CD4-positive, alpha-beta T cell treated with Interleukin-2 at 100 ng/mL for 4 hours (primary cell): ENCODE data around the gene DOCK11.
A peak's percentile ranks its signal among the peaks of the same experiment; 100 is the strongest.
"Not testable (repeated sequence)": the region's sequence is repeated elsewhere in the genome, so short reads cannot be mapped to it uniquely, and the experiment has no call there.

Experiments
- DNase-seq: peaks from one replicate; pipeline ENCODE4 v3.0.0-alpha.2; 2020; ENCODE audit warnings: low spot score

DOCK11 gene

GRCh38 chrX:118495061-118495921, at the start of gene DOCK11:
TSS of gene DOCK11 (plus strand) at chrX:118495815. CDS start at chrX:118495972, 157 bp downstream.
- DNase-seq: peak; percentile 83

GRCh38 chrX:118448273-118448783, 47.3 kb upstream of the DOCK11 start:
- DNase-seq: no peak

- no peak for DNase-seq
These were observed 40.6 kb upstream of the DOCK11 start for GRCh38 chrX:118455013-118455412.

GRCh38 chrX:118459494-118459893, 36.1 kb upstream of the DOCK11 start:
- peak; percentile 39 for DNase-seq

- no peak for DNase-seq
These were observed 31.1 kb upstream of the DOCK11 start for GRCh38 chrX:118464501-118464900.

GRCh38 chrX:118468122-118468521, 27.5 kb upstream of the DOCK11 start:
- DNase-seq: no peak

- not testable (repeated sequence) for DNase-seq
These were observed 24.8 kb upstream of the DOCK11 start for GRCh38 chrX:118470721-118471347.

- DNase-seq: no peak
These were observed 21.0 kb upstream of the DOCK11 start for GRCh38 chrX:118474586-118474985.

GRCh38 chrX:118475903-118476302, 19.7 kb upstream of the DOCK11 start:
- DNase-seq: no peak

- DNase-seq: no peak
These were observed 15.4 kb upstream of the DOCK11 start for GRCh38 chrX:118480172-118480571.

- not testable (repeated sequence) for DNase-seq
These were observed 13.2 kb upstream of the DOCK11 start for GRCh38 chrX:118482384-118482783.

GRCh38 chrX:118484216-118484903, 11.3 kb upstream of the DOCK11 start:
- DNase-seq: no peak

GRCh38 chrX:118486693-118487092, 8.9 kb upstream of the DOCK11 start:
- DNase-seq: not testable (repeated sequence)

- DNase-seq: no peak
These were observed 2.6 kb upstream of the DOCK11 start for GRCh38 chrX:118493016-118493415.

GRCh38 chrX:118493653-118494297, 1.8 kb upstream of the DOCK11 start:
- no peak for DNase-seq

- DNase-seq: peak; percentile 84
These were observed 545 bp downstream of the DOCK11 start for GRCh38 chrX:118495958-118496762.

- DNase-seq: no peak
These were observed 1.1 kb downstream of the DOCK11 start for GRCh38 chrX:118496763-118497079.

GRCh38 chrX:118497180-118497818, 1.7 kb downstream of the DOCK11 start:
- DNase-seq: peak; percentile 62

GRCh38 chrX:118498351-118498750, 2.7 kb downstream of the DOCK11 start:
- DNase-seq: no peak

GRCh38 chrX:118498755-118499154, 3.1 kb downstream of the DOCK11 start:
- no peak for DNase-seq

- no peak for DNase-seq
These were observed 3.7 kb downstream of the DOCK11 start for GRCh38 chrX:118499295-118499694.
